Prostate gland (tissue), 2 donors: ENCODE results near the gene GUCY1B1.

Source experiments
- POLR2AphosphoS5 ChIP-seq: sonication (generic); formaldehyde crosslinking; IDR thresholded peaks from one replicate; pipeline ENCODE4 v1.6.1; 2017; ENCODE audit warnings: antibody characterized with exemption
- TF ChIP-seq, protein P1 (sequence below), 4 experiments: fragments of 200-600 bp in 2 of 4; fragments of 450-650 bp in 2 of 4; sonication (generic) in 2 of 4; IDR thresholded peaks; 1 replicate in 3 of 4; 2 replicates in 1 of 4; pipeline ENCODE4 v1.5.1; 2016 to 2019; ENCODE audit warnings: antibody characterized with exemption in 4 of 4, mild to moderate bottlenecking in 2 of 4, moderate library complexity in 2 of 4

- TF ChIP-seq, protein P1, sequence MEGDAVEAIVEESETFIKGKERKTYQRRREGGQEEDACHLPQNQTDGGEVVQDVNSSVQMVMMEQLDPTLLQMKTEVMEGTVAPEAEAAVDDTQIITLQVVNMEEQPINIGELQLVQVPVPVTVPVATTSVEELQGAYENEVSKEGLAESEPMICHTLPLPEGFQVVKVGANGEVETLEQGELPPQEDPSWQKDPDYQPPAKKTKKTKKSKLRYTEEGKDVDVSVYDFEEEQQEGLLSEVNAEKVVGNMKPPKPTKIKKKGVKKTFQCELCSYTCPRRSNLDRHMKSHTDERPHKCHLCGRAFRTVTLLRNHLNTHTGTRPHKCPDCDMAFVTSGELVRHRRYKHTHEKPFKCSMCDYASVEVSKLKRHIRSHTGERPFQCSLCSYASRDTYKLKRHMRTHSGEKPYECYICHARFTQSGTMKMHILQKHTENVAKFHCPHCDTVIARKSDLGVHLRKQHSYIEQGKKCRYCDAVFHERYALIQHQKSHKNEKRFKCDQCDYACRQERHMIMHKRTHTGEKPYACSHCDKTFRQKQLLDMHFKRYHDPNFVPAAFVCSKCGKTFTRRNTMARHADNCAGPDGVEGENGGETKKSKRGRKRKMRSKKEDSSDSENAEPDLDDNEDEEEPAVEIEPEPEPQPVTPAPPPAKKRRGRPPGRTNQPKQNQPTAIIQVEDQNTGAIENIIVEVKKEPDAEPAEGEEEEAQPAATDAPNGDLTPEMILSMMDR (IDR thresholded peaks at IDR 0.05), result no peak
- TF ChIP-seq POLR2AphosphoS5, result no peak
Observed at GRCh38 chr4:155772459-155773195, 13.8 kb downstream of the GUCY1B1 start.
